ENCODE measurements around the gene PEX16. TPM values are rescaled to one million over a fixed set of nuclear protein-coding genes. Genes with fewer than 3 reads are reported as not detected.
"Not testable (repeated sequence)": the region's sequence is repeated elsewhere in the genome, so short reads cannot be mapped to it uniquely, and the experiment has no call there.

Gene PEX16
- total RNA-seq, 1 donor from 2014 or later: 24.5 TPM

- Mint-ChIP-seq H3K4me1 (ENCODE audit: unreplicated experiment) (no peaks in the 10 kb centered on the region), H3K27me3 (ENCODE audit: unreplicated experiment) (no peaks in the 10 kb centered on the region), H3K4me3 (ENCODE audit: unreplicated experiment) (no peak overlapping the region), H3K36me3 (ENCODE audit: unreplicated experiment) (no peaks in the 10 kb centered on the region), H3K9me3 (ENCODE audit: unreplicated experiment) (no peaks in the 10 kb centered on the region), H3K27ac (ENCODE audit: unreplicated experiment) (no peak overlapping the region)
- DNase-seq (ENCODE audit: extremely low spot score, unreplicated experiment): no peak
- TF ChIP-seq CTCF (IDR thresholded peaks at IDR 0.05): no peak
Observed at GRCh38 chr11:45909594-45910475, 7.8 kb downstream of the PEX16 start.

- no peaks in the 10 kb centered on the region for H3K4me1 Mint-ChIP-seq (ENCODE audit: unreplicated experiment)
- TF ChIP-seq CTCF (IDR thresholded peaks at IDR 0.05): no peak
- no peak overlapping the region for H3K4me3 Mint-ChIP-seq (ENCODE audit: unreplicated experiment)
- DNase-seq (ENCODE audit: extremely low spot score, unreplicated experiment): no peak
- H3K27me3 Mint-ChIP-seq (ENCODE audit: unreplicated experiment): no peaks in the 10 kb centered on the region
- no peak overlapping the region for H3K27ac Mint-ChIP-seq (ENCODE audit: unreplicated experiment)
- no peaks in the 10 kb centered on the region for H3K9me3 Mint-ChIP-seq (ENCODE audit: unreplicated experiment)
- H3K36me3 Mint-ChIP-seq (ENCODE audit: unreplicated experiment): no peaks in the 10 kb centered on the region
Observed at GRCh38 chr11:45907911-45908370, 9.7 kb downstream of the PEX16 start.

- Mint-ChIP-seq H3K27ac (ENCODE audit: unreplicated experiment) (no peak within 1 kb of the TSS), H3K9me3 (ENCODE audit: unreplicated experiment) (no peaks in the 10 kb centered on the region), H3K4me3 (ENCODE audit: unreplicated experiment) (no peak within 1 kb of the TSS), H3K36me3 (ENCODE audit: unreplicated experiment) (no peaks in the 10 kb centered on the region), H3K4me1 (ENCODE audit: unreplicated experiment) (no peaks in the 10 kb centered on the region), H3K27me3 (ENCODE audit: unreplicated experiment) (no peaks in the 10 kb centered on the region)
- no peak for DNase-seq (ENCODE audit: extremely low spot score, unreplicated experiment)
- no peak for TF ChIP-seq CTCF (IDR thresholded peaks at IDR 0.05)
Observed at GRCh38 chr11:45906965-45907611, 10.6 kb downstream of the PEX16 start, which contains the start of gene FREY1. Gene FREY1 (minus strand): TSS chr11:45907271. CDS start chr11:45907245, 26 bp downstream.

GRCh38 chr11:45906096-45906682, 11.5 kb downstream of the PEX16 start:
- Mint-ChIP-seq H3K9me3 (ENCODE audit: unreplicated experiment) (no peaks in the 10 kb centered on the region), H3K27me3 (ENCODE audit: unreplicated experiment) (no peaks in the 10 kb centered on the region), H3K27ac (ENCODE audit: unreplicated experiment) (no peak overlapping the region), H3K4me1 (ENCODE audit: unreplicated experiment) (no peaks in the 10 kb centered on the region), H3K4me3 (ENCODE audit: unreplicated experiment) (no peak overlapping the region), H3K36me3 (ENCODE audit: unreplicated experiment) (no peaks in the 10 kb centered on the region)
- TF ChIP-seq CTCF (IDR thresholded peaks at IDR 0.05): no peak
- no peak for DNase-seq (ENCODE audit: extremely low spot score, unreplicated experiment)

GRCh38 chr11:45905576-45905975, 12.1 kb downstream of the PEX16 start:
- not testable (repeated sequence) for H3K27me3 Mint-ChIP-seq (ENCODE audit: unreplicated experiment); H3K27ac Mint-ChIP-seq (ENCODE audit: unreplicated experiment); H3K4me1 Mint-ChIP-seq (ENCODE audit: unreplicated experiment); H3K9me3 Mint-ChIP-seq (ENCODE audit: unreplicated experiment); H3K4me3 Mint-ChIP-seq (ENCODE audit: unreplicated experiment); DNase-seq (ENCODE audit: extremely low spot score, unreplicated experiment); H3K36me3 Mint-ChIP-seq (ENCODE audit: unreplicated experiment)
